Breast epithelium (tissue), 4 donors: ENCODE data around the gene LTF. TPM values are rescaled to one million over a fixed set of nuclear protein-coding genes. Genes with fewer than 3 reads are reported as not detected.

Experiments
- DNase-seq, 2 donors: peaks; one replicate each; pipeline ENCODE4 v3.0.0-alpha.2; 2019; ENCODE audit warnings: low spot score in 2 of 2
- H3K27ac ChIP-seq, 2 donors: fragments of 200-600 bp; sonication (generic) in 1 of 2; one replicate each; pipeline ENCODE4 v1.5.1; 2016 to 2019; ENCODE audit warnings: mild to moderate bottlenecking in 1 of 2
- H3K27me3 ChIP-seq, 2 donors: fragments of 200-600 bp; sonication (generic) in 1 of 2; one replicate each; pipeline versions ENCODE4 v1.5.1 to v1.6.0; 2017 to 2019; ENCODE audit warnings: control low read depth in 1 of 2, mild to moderate bottlenecking in 1 of 2
- H3K36me3 ChIP-seq: fragments of 200-600 bp; one replicate; pipeline ENCODE4 v1.5.1; 2019
- H3K4me1 ChIP-seq, 2 donors: fragments of 200-600 bp; sonication (generic); one replicate each; pipeline ENCODE4 v1.5.1; 2016 to 2019; ENCODE audit warnings: control low read depth in 1 of 2
- H3K4me3 ChIP-seq, 3 donors: fragments of 200-600 bp; sonication (generic); 1 replicate in 2 of 3; 2 replicates in 1 of 3; pipeline ENCODE4 v1.5.1; 2016 to 2019; ENCODE audit warnings: mild to moderate bottlenecking in 3 of 3, moderate library complexity in 2 of 3
- H3K9me3 ChIP-seq, 2 donors: fragments of 200-600 bp; sonication (generic) in 1 of 2; one replicate each; pipeline ENCODE4 v1.5.1; 2016 to 2019; ENCODE audit warnings: control low read depth in 1 of 2
- POLR2A ChIP-seq: fragments of 450-650 bp; IDR thresholded peaks from one replicate; pipeline ENCODE4 v1.6.1; 2016; ENCODE audit warnings: antibody characterized with exemption, mild to moderate bottlenecking, moderate library complexity
- POLR2AphosphoS5 ChIP-seq, 3 donors: sonication (generic); formaldehyde crosslinking; IDR thresholded peaks; one replicate each; pipeline ENCODE4 v1.6.1; 2017; ENCODE audit warnings: antibody characterized with exemption in 3 of 3
- intact Hi-C: fragments of 100-400 bp; cut with DNase I; formaldehyde crosslinking; loops from one replicate; pipeline ENCODE4 v1.15.1; 2023; ENCODE audit warnings: low total_unique reads
- total RNA-seq, 3 donors: library from RNA; depleted of rRNA; stranded (reverse); fragments of >200 nt; gene quantifications; one replicate each; pipeline ENCODE4 v1.1.0, GENCODE V29; 2016
- TF ChIP-seq, protein P1 (sequence below), 3 donors: fragments of 450-650 bp; IDR thresholded peaks; one replicate each; pipeline ENCODE4 v1.5.1; 2016 to 2017; ENCODE audit warnings: antibody characterized with exemption in 3 of 3, mild to moderate bottlenecking in 3 of 3, moderate library complexity in 3 of 3

LTF gene
- total RNA-seq, 3 donors from 2014 or later: 78.7 to 282 (median 190) TPM

DNA sequence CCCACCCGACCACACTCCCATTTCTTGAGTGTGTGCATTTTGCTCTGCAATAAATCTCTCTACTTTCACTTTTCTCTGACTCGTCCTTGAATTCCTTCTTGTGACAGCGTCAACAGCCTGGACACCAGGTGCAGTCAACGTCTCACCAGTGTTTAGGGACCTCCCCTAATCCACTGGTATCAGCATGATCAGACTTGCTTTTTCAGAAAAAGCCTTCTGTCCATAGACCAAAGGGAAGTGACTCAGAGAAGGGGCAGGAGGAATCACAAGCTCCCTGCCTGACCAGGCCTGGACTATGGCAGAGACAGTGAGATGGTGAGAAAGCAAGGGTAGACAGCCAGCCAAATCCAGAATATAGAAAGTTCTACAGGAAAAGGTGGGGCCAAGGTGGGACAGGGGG, 78.5 kb downstream of the LTF start:
- Histone ChIP-seq H3K27me3 (no peaks in the 10 kb centered on the region), H3K4me1 (no peaks in the 10 kb centered on the region), H3K4me3 (no peak overlapping the region), H3K9me3 (no peaks in the 10 kb centered on the region), H3K27ac (no peak overlapping the region), H3K36me3 (no peaks in the 10 kb centered on the region)
- intact Hi-C loops: no loop called here
- no peak for DNase-seq
- TF ChIP-seq POLR2A (no peak), POLR2AphosphoS5 (IDR thresholded peaks at IDR 0.05) (no peak)
- TF ChIP-seq, protein P1, sequence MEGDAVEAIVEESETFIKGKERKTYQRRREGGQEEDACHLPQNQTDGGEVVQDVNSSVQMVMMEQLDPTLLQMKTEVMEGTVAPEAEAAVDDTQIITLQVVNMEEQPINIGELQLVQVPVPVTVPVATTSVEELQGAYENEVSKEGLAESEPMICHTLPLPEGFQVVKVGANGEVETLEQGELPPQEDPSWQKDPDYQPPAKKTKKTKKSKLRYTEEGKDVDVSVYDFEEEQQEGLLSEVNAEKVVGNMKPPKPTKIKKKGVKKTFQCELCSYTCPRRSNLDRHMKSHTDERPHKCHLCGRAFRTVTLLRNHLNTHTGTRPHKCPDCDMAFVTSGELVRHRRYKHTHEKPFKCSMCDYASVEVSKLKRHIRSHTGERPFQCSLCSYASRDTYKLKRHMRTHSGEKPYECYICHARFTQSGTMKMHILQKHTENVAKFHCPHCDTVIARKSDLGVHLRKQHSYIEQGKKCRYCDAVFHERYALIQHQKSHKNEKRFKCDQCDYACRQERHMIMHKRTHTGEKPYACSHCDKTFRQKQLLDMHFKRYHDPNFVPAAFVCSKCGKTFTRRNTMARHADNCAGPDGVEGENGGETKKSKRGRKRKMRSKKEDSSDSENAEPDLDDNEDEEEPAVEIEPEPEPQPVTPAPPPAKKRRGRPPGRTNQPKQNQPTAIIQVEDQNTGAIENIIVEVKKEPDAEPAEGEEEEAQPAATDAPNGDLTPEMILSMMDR (IDR thresholded peaks at IDR 0.05): no peak

Other genes starting within 250 kb of the LTF start
- not detected for gene CCR3, start 222.4 kb downstream of the LTF start, total RNA-seq
- 1 to 10 TPM; 1.3 to 2.2 (median 2.0) TPM for gene CCR2, start 110.8 kb downstream of the LTF start, total RNA-seq
- gene CCR5, start 94.0 kb downstream of the LTF start, total RNA-seq: under 1 TPM; 0.73 to 0.98 (median 0.96) TPM
- gene CCRL2, start 57.6 kb downstream of the LTF start, total RNA-seq: 1 to 10 TPM; 3.8 to 9.2 (median 4.1) TPM
- gene RTP3, start 33.1 kb upstream of the LTF start, total RNA-seq: not detected
- gene LRRC2, start 101.4 kb upstream of the LTF start, total RNA-seq: 10 to 100 TPM in 1 of 3 donors, 1 to 10 TPM in 2; 1.5 to 13.8 (median 2.0) TPM
- gene FAM240A, start 147.6 kb upstream of the LTF start, total RNA-seq: not detected
- gene ALS2CL, start 228.8 kb upstream of the LTF start, total RNA-seq: 10 to 100 TPM in 2 of 3 donors, 1 to 10 TPM in 1; 6.7 to 22.9 (median 20.6) TPM
- gene TMIE, start 236.5 kb upstream of the LTF start, total RNA-seq: not detected